Activated naive CD8-positive, alpha-beta T cell treated with anti-CD3 and anti-CD28 coated beads, Interleukin-2, amount 50 U/mL, for 16 hours (primary cell): Measurements from ENCODE around the gene NRM.
A peak's percentile ranks its signal among the peaks of the same experiment; 100 is the strongest.
"Not testable (repeated sequence)": the region's sequence is repeated elsewhere in the genome, so short reads cannot be mapped to it uniquely, and the experiment has no call there.

ENCODE experiments used
- DNase-seq: peaks from one replicate; pipeline ENCODE4 v3.0.0-alpha.2; 2020; ENCODE audit warnings: low read depth, low spot score

Gene NRM

GRCh38 chr6:30670760-30671527 is 19.8 kb downstream of the NRM start:
- no peak for DNase-seq

GRCh38 chr6:30666300-30666699 is 24.5 kb downstream of the NRM start:
- not testable (repeated sequence) for DNase-seq

GRCh38 chr6:30664994-30665767 is 25.6 kb downstream of the NRM start:
- DNase-seq, result no peak

GRCh38 chr6:30657922-30658321 is 32.9 kb downstream of the NRM start:
- not testable (repeated sequence) for DNase-seq

- DNase-seq, result no peak
Observed at GRCh38 chr6:30657454-30657853, 33.3 kb downstream of the NRM start.

GRCh38 chr6:30656513-30656912 is 34.3 kb downstream of the NRM start:
- DNase-seq, result no peak

- DNase-seq, result no peak
Observed at GRCh38 chr6:30655743-30656094, 35.1 kb downstream of the NRM start.

GRCh38 chr6:30654798-30655742 is 35.7 kb downstream of the NRM start:
- no peak for DNase-seq

GRCh38 chr6:30651143-30651542 is 39.6 kb downstream of the NRM start:
- no peak for DNase-seq

- DNase-seq, result peak; percentile 52
Observed at GRCh38 chr6:30647242-30648116, 43.3 kb downstream of the NRM start.

- peak; percentile 75 for DNase-seq
Observed at GRCh38 chr6:30646450-30647241, 44.1 kb downstream of the NRM start, which contains the start of gene C6orf136. TSS of gene C6orf136 (plus strand) at chr6:30647133. CDS start at chr6:30647232, 99 bp downstream.

GRCh38 chr6:30645989-30646388 is 44.8 kb downstream of the NRM start:
- no peak for DNase-seq

- DNase-seq, result no peak
Observed at GRCh38 chr6:30644769-30645168, 46.0 kb downstream of the NRM start.

- no peak for DNase-seq
Observed at GRCh38 chr6:30643656-30644055, 47.1 kb downstream of the NRM start.

GRCh38 chr6:30641048-30641447 is 49.7 kb downstream of the NRM start:
- DNase-seq, result no peak

- DNase-seq, result no peak
Observed at GRCh38 chr6:30640481-30640880, 50.3 kb downstream of the NRM start.
